Measurements from ENCODE around the gene FIGN. TPM values are rescaled to one million over a fixed set of nuclear protein-coding genes. Genes with fewer than 3 reads are reported as not detected.

FIGN gene
- total RNA-seq, 1 donor = under 0.01 TPM

GRCh38 chr2:163711258-163711657 lies 24.6 kb downstream of the FIGN start:
- no peak for DNase-seq (ENCODE audit: low read depth in 2 of 3, low spot score in 2 of 3)

GRCh38 chr2:163709270-163709669 lies 26.5 kb downstream of the FIGN start:
- no peak for DNase-seq (ENCODE audit: low read depth in 2 of 3, low spot score in 2 of 3)

DNA sequence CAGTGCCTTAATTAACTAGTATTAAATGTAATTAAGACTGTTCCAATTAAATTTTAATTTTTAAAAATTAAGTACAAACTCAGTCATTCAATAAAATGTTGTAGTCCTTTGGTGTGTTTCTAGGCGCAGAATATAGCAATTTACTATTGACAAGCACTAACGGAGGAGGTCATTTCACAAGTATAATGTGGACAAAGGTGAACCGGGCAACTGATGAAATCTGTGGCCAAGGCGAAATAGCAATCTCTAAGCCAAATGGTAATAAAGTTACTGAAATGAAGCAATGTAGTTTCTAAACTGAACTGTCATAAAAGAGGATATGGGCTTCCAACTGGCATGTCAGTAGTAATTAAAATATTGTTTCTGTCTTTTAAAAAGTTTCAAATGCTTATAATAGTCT lies 27.5 kb downstream of the FIGN start:
- no peak for DNase-seq (ENCODE audit: low read depth in 2 of 3, low spot score in 2 of 3)

- DNase-seq (ENCODE audit: low read depth in 2 of 3, low spot score in 2 of 3) = no peak
These were observed 32.4 kb downstream of the FIGN start for GRCh38 chr2:163703386-163703785.

- DNase-seq (ENCODE audit: low read depth in 2 of 3, low spot score in 2 of 3) = no peak
These were observed 34.2 kb downstream of the FIGN start for GRCh38 chr2:163701399-163702195.

DNA sequence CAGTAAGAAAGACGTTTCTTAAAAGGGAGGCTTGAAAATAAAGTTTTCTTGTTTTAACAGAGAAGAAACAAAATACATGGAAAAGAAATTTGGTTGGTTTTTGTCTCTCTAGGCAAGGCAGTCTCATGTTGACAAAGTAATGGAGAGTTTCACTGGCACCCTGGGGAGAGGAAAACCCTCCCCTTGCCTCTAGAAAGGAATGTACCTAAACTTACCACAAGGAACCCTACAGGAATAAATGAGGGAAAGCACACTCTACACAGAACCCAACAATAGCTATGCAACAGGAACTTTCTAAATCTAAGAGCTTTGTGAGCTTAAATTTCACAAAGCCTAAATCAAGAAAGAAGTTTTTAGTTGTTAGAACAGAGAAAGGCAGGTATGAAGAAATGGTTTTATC lies 37.0 kb downstream of the FIGN start:
- no peak for DNase-seq (ENCODE audit: low read depth in 2 of 3, low spot score in 2 of 3)

DNA sequence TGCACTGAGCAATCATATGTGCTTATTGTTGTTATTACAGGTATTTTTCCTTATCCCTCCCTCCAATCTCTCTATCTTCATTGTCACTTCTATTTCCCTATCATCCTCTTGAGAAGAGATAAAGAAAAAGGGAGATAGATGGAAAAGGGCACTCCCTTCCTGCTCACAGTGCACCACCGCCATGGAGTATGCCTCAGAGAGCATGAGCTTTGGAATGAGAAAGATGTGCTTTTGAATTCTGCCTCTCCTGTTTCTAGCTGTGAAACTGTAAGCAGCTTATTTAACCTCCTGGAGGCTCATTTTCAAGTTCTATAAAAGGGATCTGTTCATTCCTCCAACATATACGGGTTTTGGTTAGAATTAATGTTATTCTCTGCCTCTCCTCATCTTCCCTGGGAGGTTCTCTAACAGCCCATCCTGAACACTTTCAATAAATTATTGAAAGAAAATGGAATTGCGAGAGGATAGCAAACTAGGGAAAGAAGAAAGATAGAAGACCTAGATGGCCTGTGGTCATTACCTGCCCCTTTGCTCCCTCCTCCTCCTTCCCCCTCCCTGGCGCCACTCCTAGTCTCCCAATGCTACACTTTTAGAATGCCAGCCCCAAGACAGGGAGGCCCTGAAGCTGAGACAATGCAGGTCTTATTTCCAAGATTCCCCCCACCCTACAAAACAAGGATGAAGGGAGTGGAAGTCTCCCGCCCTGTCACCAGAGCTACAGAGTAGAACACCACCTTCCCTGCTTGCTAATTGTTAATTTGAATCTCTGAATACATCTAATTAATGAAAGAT lies 37.8 kb downstream of the FIGN start:
- DNase-seq (ENCODE audit: low read depth in 2 of 3, low spot score in 2 of 3) = no peak

- DNase-seq (ENCODE audit: low read depth in 2 of 3, low spot score in 2 of 3) = no peak
These were observed 38.4 kb downstream of the FIGN start for GRCh38 chr2:163697429-163697828.

- no peak for DNase-seq (ENCODE audit: low read depth in 2 of 3, low spot score in 2 of 3)
These were observed 42.3 kb downstream of the FIGN start for GRCh38 chr2:163693484-163693883.

GRCh38 chr2:163692611-163693482 lies 43.0 kb downstream of the FIGN start:
- no peak for DNase-seq (ENCODE audit: low read depth in 2 of 3, low spot score in 2 of 3)

- DNase-seq (ENCODE audit: low read depth in 2 of 3, low spot score in 2 of 3) = no peak
These were observed 43.7 kb downstream of the FIGN start for GRCh38 chr2:163692081-163692480.

DNA sequence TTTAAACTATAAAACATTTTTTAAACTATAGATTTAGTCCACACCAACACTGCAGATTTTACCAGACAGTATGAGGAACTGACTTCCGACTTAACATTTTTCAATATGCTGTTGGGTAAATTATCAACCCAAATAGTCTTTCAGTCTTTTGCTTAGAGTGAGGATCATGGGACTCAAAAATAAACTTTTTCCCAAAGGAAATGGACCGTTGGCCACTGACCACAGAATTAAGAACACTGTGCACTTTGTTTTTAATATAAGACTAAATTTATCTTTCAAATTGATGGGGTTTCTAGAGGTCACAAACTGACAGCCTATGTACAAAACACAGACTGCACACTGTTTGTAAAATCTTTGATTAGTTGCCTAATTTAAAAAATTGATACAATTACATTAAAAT lies 44.9 kb downstream of the FIGN start:
- no peak for DNase-seq (ENCODE audit: low read depth in 2 of 3, low spot score in 2 of 3)

DNA sequence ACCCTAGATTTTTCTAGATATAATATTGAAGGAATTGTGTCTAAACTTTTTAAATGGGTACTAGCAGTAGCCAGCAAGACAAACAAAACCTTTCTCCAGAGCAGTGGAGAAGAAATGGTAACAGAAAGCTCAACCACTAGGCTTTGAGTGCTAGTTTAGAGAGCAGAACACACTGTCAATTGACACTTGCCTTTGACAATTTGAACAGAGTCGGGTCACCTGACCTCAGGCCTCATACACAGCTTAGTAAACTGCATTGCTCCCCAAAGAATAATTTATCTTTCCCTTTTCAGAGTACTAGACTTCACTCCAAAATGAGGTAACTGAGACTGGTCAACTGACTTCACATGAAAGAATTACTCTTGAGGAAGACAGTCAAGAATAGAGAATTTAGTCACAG lies 48.6 kb downstream of the FIGN start:
- no peak for DNase-seq (ENCODE audit: low read depth in 2 of 3, low spot score in 2 of 3)

DNA sequence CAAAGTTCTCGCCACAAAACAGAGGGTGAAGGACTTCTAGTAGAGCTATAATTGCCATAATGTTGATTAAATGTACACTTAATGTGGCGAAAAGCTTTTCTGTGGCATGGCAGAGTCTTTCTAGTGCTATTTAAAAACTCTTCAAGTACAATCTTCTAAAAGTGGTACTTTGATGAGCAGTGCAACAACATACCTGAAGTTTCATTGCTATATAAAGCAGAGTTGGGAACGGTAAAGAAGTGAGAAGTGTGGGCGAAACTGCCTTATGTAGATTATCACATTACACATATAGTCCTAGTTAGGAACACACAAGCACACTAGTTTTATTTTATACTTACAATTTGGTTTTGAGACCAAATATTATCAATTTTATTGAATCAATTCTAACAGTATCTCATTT lies 49.5 kb downstream of the FIGN start:
- DNase-seq (ENCODE audit: low read depth in 2 of 3, low spot score in 2 of 3) = no peak

- DNase-seq (ENCODE audit: low read depth in 2 of 3, low spot score in 2 of 3) = no peak
These were observed 53.1 kb downstream of the FIGN start for GRCh38 chr2:163682695-163683094.

- no peak for DNase-seq (ENCODE audit: low read depth in 2 of 3, low spot score in 2 of 3)
These were observed 54.1 kb downstream of the FIGN start for GRCh38 chr2:163681745-163682144.

- no peak for DNase-seq (ENCODE audit: low read depth in 2 of 3, low spot score in 2 of 3)
These were observed 60.4 kb downstream of the FIGN start for GRCh38 chr2:163675388-163675787.

DNA sequence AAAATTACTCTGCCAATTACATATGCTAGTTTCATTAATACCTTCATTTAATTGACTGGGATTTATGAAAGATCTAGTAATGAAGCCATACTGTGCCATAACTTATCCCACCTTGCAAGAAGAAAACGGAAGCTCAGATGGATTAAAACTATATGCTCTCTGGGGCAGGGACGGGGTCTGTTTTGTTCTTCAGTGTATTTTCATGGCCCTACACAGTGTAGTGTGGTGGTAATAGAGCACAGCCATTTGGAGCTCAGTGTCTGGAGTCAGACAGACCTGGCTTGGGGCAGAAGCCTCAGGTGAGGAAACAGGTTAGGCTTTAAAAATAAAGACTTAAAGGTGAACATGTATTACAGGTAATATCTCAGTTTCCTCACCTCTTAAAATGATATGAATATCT lies 62.3 kb downstream of the FIGN start:
- DNase-seq (ENCODE audit: low read depth in 2 of 3, low spot score in 2 of 3) = no peak

- no peak for DNase-seq (ENCODE audit: low read depth in 2 of 3, low spot score in 2 of 3)
These were observed 64.9 kb downstream of the FIGN start for GRCh38 chr2:163670929-163671328.

DNA sequence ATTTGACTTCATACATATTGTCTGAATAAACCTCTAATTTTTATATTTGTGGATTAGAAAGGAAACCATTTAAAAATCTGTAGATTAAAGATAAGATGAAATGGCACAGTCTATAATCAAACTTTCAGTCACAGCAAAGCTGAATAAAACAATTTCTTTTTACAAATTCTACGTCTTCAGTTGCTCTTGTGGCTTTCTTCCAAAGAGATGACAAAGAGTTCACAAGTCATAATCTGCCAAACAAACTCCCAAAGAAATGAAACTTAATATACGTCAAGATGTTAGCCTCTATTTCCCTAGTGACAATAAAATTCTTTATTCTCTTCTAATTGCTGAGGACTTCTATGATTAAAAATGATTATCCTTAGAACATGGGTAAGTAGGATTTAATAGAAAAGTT lies 66.3 kb downstream of the FIGN start:
- no peak for DNase-seq (ENCODE audit: low read depth in 2 of 3, low spot score in 2 of 3)

All from hematopoietic multipotent progenitor cell (in vitro differentiated cells).